Heart right ventricle (tissue), 16 donors: ENCODE measurements around the gene PIGX. TPM values are rescaled to one million over a fixed set of nuclear protein-coding genes. Genes with fewer than 3 reads are reported as not detected.

Experiments
- ATAC-seq, 8 donors: fragments of 200-7000 bp; cut with Tn5 transposase; one replicate each; pipeline ENCODE4 v1.9.1; 2020; ENCODE audit warnings: mild to moderate bottlenecking in 8 of 8, moderate library complexity in 8 of 8, moderate number of reproducible peaks in 1 of 8
- DNase-seq, 2 donors: peaks; one replicate each; pipeline ENCODE4 v3.0.0-alpha.2; 2020
- H3K27ac ChIP-seq, 10 donors: fragments of 200-600 bp; sonication (generic) in 2 of 10; one replicate each; pipeline versions ENCODE4 v1.5.0 to v1.8.0; 2020 to 2022; ENCODE audit warnings: mild to moderate bottlenecking in 3 of 10
- H3K27me3 ChIP-seq, 7 donors: fragments of 200-600 bp; one replicate each; pipeline ENCODE4 v1.8.0; 2021 to 2022; ENCODE audit warnings: mild to moderate bottlenecking in 2 of 7
- H3K36me3 ChIP-seq, 9 donors: fragments of 200-600 bp; sonication (generic) in 1 of 9; one replicate each; pipeline versions ENCODE4 v1.5.0 to v1.8.0; 2020 to 2022; ENCODE audit warnings: mild to moderate bottlenecking in 2 of 9
- H3K4me1 ChIP-seq, 9 donors: fragments of 200-600 bp; sonication (generic) in 1 of 9; one replicate each; pipeline versions ENCODE4 v1.5.0 to v1.8.0; 2020 to 2022; ENCODE audit warnings: mild to moderate bottlenecking in 4 of 9
- H3K4me3 ChIP-seq, 10 donors: fragments of 200-600 bp; sonication (generic) in 2 of 10; one replicate each; pipeline versions ENCODE4 v1.5.0 to v1.8.0; 2020 to 2022; ENCODE audit warnings: mild to moderate bottlenecking in 7 of 10, moderate library complexity in 2 of 10
- H3K9me3 ChIP-seq, 11 donors: fragments of 200-600 bp in 10 of 11; sonication (generic) in 2 of 11; one replicate each; pipeline versions ENCODE4 v1.5.0 to v1.8.0; 2013 to 2022; ENCODE audit warnings: mild to moderate bottlenecking in 2 of 11, control low read depth in 1 of 11, moderate library complexity in 1 of 11
- WGBS, 2 donors: extraction: QIAGEN DNeasy Blood & Tissue Kit; methylation state at CpG; one replicate each; pipeline ENCODE4 v1.1.7; 2013; ENCODE audit warnings: inconsistent platforms in 1 of 2; 5-methylcytosine and 5-hydroxymethylcytosine counted together
- intact Hi-C, 10 donors: fragments of 100-400 bp; cut with DNase I; formaldehyde crosslinking; loops; one replicate each; pipeline versions ENCODE4 v1.11.1 to v1.14.2; 2022
- polyA plus RNA-seq, 2 donors: library from polyadenylated mRNA; stranded (reverse); fragments of 200-250 nt; gene quantifications; one replicate each; pipeline ENCODE4 v1.2.3, GENCODE V29; 2013
- total RNA-seq, 10 donors: library from RNA; stranded (reverse); fragmentation: NEBNext Ultra II Directional in 3 of 10; extraction: Animal tissue kit (Norgen Biotek cat#: 25700) in 3 of 10; gene quantifications; one replicate each; pipeline versions ENCODE4 v1.2.1 to v1.2.4, GENCODE V29; 2021 to 2023
- TF ChIP-seq, protein P1 (sequence below), 9 donors: fragments of 200-600 bp; sonication (generic) in 2 of 9; IDR thresholded peaks; one replicate each; pipeline versions ENCODE4 v1.5.0 to v1.8.0; 2021 to 2022; ENCODE audit warnings: antibody characterized with exemption in 9 of 9, mild to moderate bottlenecking in 5 of 9, moderate library complexity in 1 of 9
- donor health status: Arrhythmogenic right ventricular cardiomyopathy.
- donor health status: ischemic (EF 13 %, LVEDD 7.1; RV severe dilation, severe dysfunction).
- donor health status: healthy with polysubstance abuse.
- donor health status: DM: no; HTN: yes; CAD: no.
- donor health status: DM: no; HTN: no; CAD: no.
- donor health status: ischemic (EF 25% LVEDD 6.9; RV normal size, moderate dysfunction).
- donor health status: ischemic (EF 25% LVEDD 5.7; RV mildly dilated, moderate dysfunction).
- donor health status: healthy.
- donor health status: DM: yes; HTN: yes; CAD: no.
- donor health status: Ischemic cardiomyopathy.
- donor health status: ischemic (EF 35%, LVEDD 5.7; RV mildly dilated, moderate dysfunction).
- donor health status: nonischemic (EF 11% LVEDD 7.7; RV severe dilation, severe dysfunction).
- donor health status: DM: yes; HTN: yes; CAD: no.
- donor health status: PGD.
- donor health status: ischemic (EF 29% LVEDD 5.4; RV normal size, mild dysfunction).
- donor health status: nonischemic (EF 23%, LVEDD 6.1; RV moderate dilation, normal function).

The PIGX gene
- total and polyA plus RNA-seq, 12 donors, result 8.3 to 21.9 (median 16.3) TPM

DNA sequence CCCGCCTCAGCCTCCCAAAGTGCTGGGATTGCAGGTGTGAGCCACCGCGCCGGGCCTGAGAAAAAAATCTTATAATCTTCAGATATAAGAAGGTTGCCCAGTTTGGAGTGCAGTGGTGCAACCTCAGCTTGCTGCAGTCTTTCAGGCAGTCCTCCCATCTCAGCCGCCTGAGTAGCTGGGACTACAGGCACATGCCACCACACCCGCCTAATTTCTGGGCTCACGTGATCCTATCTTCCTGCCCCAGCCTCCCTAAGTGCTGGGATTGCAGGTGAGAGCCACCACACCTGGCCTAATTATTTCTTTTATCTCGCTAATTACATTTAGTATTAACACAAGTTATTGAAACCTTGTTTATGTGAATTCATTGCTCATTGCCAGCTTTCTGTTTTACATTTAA lies 41.0 kb downstream of the PIGX start:
- Histone ChIP-seq H3K4me1 (peaks cover 0 to 44% (median 12%) of the 10 kb centered on the region in 9 donors), H3K36me3 (peaks cover 0 to 72% (median 0%) of the 10 kb centered on the region in 9 donors), H3K4me3 (no peak overlapping the region), H3K27ac (no peak overlapping the region), H3K9me3 (peaks cover 0 to 18% (median 2%) of the 10 kb centered on the region in 11 donors), H3K27me3 (no peaks in the 10 kb centered on the region)
- ATAC-seq (no peak), DNase-seq (no peak)
- 96 to 100% methylated on average over 8 of the region's 8 CpGs for WGBS, 2 donors
- TF ChIP-seq, protein P1, sequence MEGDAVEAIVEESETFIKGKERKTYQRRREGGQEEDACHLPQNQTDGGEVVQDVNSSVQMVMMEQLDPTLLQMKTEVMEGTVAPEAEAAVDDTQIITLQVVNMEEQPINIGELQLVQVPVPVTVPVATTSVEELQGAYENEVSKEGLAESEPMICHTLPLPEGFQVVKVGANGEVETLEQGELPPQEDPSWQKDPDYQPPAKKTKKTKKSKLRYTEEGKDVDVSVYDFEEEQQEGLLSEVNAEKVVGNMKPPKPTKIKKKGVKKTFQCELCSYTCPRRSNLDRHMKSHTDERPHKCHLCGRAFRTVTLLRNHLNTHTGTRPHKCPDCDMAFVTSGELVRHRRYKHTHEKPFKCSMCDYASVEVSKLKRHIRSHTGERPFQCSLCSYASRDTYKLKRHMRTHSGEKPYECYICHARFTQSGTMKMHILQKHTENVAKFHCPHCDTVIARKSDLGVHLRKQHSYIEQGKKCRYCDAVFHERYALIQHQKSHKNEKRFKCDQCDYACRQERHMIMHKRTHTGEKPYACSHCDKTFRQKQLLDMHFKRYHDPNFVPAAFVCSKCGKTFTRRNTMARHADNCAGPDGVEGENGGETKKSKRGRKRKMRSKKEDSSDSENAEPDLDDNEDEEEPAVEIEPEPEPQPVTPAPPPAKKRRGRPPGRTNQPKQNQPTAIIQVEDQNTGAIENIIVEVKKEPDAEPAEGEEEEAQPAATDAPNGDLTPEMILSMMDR (IDR thresholded peaks at IDR 0.05), result no peak
- intact Hi-C loops, result no loop called here

DNA sequence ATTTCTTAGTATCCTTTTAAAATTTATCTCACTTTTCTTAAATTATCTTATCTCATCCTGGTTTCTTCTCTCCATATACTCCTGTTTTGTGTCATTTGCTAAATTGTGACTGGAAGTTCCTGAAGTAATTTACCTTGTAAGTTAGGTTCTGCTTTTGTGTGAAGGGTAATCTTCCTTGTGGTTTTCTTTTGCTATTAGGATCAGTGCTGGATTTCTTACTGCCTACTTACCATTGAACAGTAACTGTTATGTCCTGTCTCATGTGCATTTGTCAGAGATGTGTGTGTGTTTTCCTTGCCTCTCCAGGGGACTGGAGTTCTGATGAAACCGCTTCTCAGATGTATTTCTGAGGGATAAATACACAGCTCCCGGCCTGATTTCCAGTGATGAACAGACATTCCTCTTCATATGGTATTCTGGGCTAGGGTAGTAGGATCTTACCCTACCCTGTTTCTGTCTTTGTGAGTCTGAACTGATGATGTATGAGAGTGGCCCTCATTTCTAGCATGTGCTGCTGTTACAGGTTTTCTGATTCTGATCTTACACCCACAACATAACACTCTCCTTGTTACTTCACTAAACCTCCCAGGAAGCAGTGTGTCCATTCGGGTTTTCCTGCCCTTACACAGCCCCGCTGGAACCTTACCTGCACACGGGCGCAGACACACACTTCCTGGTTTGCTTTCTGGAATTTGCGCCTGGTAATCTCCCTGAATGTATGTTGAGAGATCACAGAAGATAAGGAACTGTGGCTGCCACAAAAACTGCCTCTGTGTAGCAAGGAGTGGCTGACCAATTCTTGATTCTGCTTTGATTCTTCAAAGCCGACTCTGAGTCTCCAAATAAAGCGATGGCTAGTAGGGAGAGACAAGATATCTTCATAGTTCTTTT lies 42.2 kb downstream of the PIGX start:
- peaks cover 0 to 18% (median 2%) of the 10 kb centered on the region in 11 donors for H3K9me3 ChIP-seq
- DNase-seq, result no peak
- H3K4me1 ChIP-seq, result peaks cover 0 to 34% (median 12%) of the 10 kb centered on the region in 9 donors
- H3K36me3 ChIP-seq, result peaks cover 0 to 73% (median 0%) of the 10 kb centered on the region in 9 donors
- H3K27me3 ChIP-seq, result no peaks in the 10 kb centered on the region
- ATAC-seq, result peak in 1 of 8 donors; percentile 20
- TF ChIP-seq, protein P1 (IDR thresholded peaks at IDR 0.05), result no peak
- peak overlapping the region in 1 of 10 donors; percentile 6 for H3K27ac ChIP-seq
- WGBS, 2 donors, result 71 to 79% methylated on average over 9 of the region's 9 CpGs
- intact Hi-C loops, result no loop called here
- H3K4me3 ChIP-seq, result no peak overlapping the region

DNA sequence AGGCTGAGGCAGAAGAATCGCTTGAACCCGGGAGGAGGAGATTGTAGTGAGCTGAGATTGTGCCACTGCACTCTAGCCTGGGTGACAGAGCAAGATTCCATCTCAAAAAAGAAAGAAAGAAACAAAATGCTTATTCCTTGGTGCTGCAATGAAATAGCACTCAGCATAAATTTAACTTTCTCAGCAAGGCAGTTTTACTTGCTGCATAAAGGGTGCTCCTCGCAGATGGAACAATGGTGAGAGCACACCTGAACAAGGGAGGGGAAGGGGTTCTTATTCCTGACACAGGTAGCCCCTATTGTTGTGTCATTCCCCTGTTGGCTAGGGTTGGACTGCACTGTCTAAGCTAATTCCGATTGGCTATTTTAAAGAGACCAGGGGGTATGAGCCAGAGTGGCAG lies 44.6 kb downstream of the PIGX start:
- Histone ChIP-seq H3K36me3 (peaks cover 0 to 60% (median 0%) of the 10 kb centered on the region in 9 donors), H3K4me1 (peaks cover 0 to 25% (median 12%) of the 10 kb centered on the region in 9 donors), H3K27me3 (no peaks in the 10 kb centered on the region), H3K4me3 (no peak overlapping the region), H3K27ac (no peak overlapping the region), H3K9me3 (peaks cover 0 to 18% (median 2%) of the 10 kb centered on the region in 11 donors)
- TF ChIP-seq, protein P1 (IDR thresholded peaks at IDR 0.05), result no peak
- ATAC-seq (no peak), DNase-seq (no peak)
- intact Hi-C loops, result no loop called here
- 74 to 98% methylated on average over 4 of the region's 4 CpGs for WGBS, 2 donors

DNA sequence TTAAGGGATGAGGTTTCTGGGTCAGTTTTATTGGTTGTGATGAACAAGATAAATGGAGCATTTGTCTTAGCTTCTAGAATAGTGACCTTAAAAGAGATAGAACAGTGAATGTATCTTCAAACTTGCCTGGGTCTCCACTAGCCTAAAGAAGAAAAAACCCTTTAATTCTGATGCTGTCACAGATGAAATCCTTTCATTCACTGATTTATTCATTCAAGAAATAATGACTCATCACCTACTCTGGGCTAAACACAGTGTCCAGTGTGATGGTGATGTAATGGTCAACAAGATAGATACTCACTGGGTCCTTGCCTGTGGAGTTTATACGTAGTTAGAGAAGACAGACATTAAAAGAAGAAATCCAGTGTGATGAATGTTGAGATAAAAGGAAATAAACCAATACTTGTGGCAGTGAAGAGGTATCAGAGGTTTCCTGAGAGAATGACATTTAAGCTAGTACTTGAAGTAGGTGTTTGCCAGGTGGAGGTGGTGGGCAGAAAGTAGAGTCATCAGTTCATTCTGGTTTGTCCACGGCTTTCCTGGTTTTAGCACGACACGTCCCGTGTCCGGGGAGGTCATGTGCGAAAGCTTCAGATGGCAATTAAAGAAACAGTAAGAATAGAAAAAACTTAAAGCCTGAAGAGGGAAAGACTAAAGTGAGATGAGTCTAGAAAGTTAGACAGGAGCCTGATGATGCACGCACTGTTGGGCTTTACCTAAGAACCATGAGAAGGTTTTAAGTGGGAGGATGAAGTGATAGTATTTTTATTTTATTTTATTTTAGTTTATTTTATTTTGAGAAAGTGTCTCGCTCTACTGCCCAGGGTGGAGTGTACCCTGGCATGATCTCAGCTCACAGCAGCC lies 45.9 kb downstream of the PIGX start:
- intact Hi-C loops, result no loop called here
- peaks cover 0 to 18% (median 2%) of the 10 kb centered on the region in 11 donors for H3K9me3 ChIP-seq
- TF ChIP-seq, protein P1 (IDR thresholded peaks at IDR 0.05), result no peak
- H3K36me3 ChIP-seq, result peaks cover 0 to 49% (median 0%) of the 10 kb centered on the region in 9 donors
- peak overlapping the region in 1 of 10 donors; percentile 11 for H3K27ac ChIP-seq
- ATAC-seq (peak in 1 of 8 donors; percentile 84), DNase-seq (no peak)
- no peak overlapping the region for H3K4me3 ChIP-seq
- H3K27me3 ChIP-seq, result no peaks in the 10 kb centered on the region
- peaks cover 0 to 25% (median 12%) of the 10 kb centered on the region in 9 donors for H3K4me1 ChIP-seq
- 86 to 92% methylated on average over 9 of the region's 9 CpGs for WGBS, 2 donors
